Neural progenitor cell (in vitro differentiated cells): ENCODE measurements around the gene BUD23.

Experiments
- CTCF ChIP-seq: fragments of 200-600 bp; sonication (generic); IDR thresholded peaks from 2 replicates; pipeline ENCODE4 v1.5.1; 2017; ENCODE audit warnings: antibody characterized with exemption, mild to moderate bottlenecking
- EZH2 ChIP-seq: fragments of 200-600 bp; sonication (generic); IDR thresholded peaks from 2 replicates; pipeline ENCODE4 v1.6.1; 2017; ENCODE audit warnings: antibody characterized with exemption, mild to moderate bottlenecking, moderate library complexity
- EZH2phosphoT487 ChIP-seq: fragments of 200-600 bp; sonication (generic); IDR thresholded peaks from 2 replicates; pipeline ENCODE4 v1.6.1; 2017; ENCODE audit warnings: antibody characterized with exemption

GRCh38 chr7:73699370-73700068 lies 16.1 kb downstream of the BUD23 start:
- no peak for TF ChIP-seq EZH2
- no peak for TF ChIP-seq CTCF
- no peak for TF ChIP-seq EZH2phosphoT487
